Measurements from ENCODE around the gene PRKCE.

DNA sequence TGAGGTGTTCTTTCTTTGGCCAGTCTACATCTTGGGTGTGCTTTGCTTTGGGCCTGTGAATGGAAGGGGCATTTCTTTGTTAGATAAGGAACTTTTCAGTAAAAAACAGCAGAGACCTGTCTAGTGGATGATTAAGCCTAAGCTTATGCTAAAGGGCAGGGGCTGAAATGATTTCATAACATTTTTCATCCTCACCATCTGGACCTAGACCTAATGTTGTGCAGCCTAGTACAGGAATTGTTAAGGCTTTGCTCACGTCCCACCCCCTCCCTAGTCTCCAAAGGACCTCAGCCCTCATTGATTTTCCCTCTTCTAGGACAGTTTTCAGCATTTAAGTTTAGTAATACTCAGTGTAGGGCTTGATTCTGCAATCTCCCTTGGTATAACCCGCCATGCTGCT is 111.8 kb downstream of the PRKCE start:
- TF ChIP-seq, protein P1, sequence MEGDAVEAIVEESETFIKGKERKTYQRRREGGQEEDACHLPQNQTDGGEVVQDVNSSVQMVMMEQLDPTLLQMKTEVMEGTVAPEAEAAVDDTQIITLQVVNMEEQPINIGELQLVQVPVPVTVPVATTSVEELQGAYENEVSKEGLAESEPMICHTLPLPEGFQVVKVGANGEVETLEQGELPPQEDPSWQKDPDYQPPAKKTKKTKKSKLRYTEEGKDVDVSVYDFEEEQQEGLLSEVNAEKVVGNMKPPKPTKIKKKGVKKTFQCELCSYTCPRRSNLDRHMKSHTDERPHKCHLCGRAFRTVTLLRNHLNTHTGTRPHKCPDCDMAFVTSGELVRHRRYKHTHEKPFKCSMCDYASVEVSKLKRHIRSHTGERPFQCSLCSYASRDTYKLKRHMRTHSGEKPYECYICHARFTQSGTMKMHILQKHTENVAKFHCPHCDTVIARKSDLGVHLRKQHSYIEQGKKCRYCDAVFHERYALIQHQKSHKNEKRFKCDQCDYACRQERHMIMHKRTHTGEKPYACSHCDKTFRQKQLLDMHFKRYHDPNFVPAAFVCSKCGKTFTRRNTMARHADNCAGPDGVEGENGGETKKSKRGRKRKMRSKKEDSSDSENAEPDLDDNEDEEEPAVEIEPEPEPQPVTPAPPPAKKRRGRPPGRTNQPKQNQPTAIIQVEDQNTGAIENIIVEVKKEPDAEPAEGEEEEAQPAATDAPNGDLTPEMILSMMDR (IDR thresholded peaks at IDR 0.05; ENCODE audit: poor library complexity): no peak
- no peak for TF ChIP-seq EZH2 (IDR thresholded peaks at IDR 0.05; ENCODE audit: borderline replicate concordance)
- no peak for TF ChIP-seq EZH2phosphoT487 (IDR thresholded peaks at IDR 0.05; ENCODE audit: low read depth, severe bottlenecking, unreplicated experiment)
